ENCODE data around the gene TMEM33. TPM values are rescaled to one million over a fixed set of nuclear protein-coding genes. Genes with fewer than 3 reads are reported as not detected.

TMEM33 gene
- total and polyA plus RNA-seq, 12 donors = 4.7 to 31.2 (median 26.4) TPM

DNA sequence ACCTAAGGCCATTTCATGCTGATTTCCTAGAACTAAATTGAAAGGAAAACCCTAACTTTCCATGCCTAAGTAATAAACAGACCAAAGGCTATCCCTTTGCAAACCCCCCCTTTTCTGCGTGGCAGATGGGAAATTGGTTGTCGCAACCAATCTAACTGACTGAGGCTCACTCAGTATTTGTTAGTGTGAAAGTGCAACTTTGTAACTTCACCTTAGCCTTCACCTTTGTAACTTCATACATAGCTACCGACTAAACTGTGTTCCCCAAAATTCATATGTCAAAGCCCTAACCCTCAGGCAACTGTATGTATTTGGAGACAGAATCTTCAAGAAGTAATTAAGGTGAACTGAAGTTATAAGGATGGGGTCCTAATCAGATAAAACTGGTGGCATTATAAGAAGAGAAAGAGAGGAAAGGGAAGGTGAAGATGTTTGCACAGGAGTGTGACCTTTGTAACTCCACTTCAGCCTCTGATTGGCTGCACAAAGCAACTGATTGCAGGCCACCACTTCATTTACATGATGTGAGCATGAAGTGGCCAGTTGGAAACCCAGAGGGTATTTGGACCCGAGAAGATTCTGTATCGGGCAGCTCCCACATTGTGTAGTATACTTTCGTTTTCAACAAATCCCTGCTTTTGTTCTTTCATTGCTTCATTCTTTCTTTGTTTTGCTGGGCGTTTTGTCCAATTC is 4.9 kb upstream of the TMEM33 start:
- H3K4me3 ChIP-seq = no peak overlapping the region
- H3K27me3 ChIP-seq = no peaks in the 10 kb centered on the region
- WGBS, 2 donors = 84 to 88% methylated on average over 7 of the region's 7 CpGs
- ATAC-seq (no peak), DNase-seq (no peak)
- no peaks in the 10 kb centered on the region for H3K9me3 ChIP-seq
- intact Hi-C loops (cut with DNase I) = loop anchor here in 1 of 10 donors (10.0 kb wide), 1 partner anchor 65 kb away; the partner anchor contains the start of gene SLC30A9
- H3K36me3 ChIP-seq = no peaks in the 10 kb centered on the region
- no peak overlapping the region for H3K27ac ChIP-seq
- TF ChIP-seq, protein P1, sequence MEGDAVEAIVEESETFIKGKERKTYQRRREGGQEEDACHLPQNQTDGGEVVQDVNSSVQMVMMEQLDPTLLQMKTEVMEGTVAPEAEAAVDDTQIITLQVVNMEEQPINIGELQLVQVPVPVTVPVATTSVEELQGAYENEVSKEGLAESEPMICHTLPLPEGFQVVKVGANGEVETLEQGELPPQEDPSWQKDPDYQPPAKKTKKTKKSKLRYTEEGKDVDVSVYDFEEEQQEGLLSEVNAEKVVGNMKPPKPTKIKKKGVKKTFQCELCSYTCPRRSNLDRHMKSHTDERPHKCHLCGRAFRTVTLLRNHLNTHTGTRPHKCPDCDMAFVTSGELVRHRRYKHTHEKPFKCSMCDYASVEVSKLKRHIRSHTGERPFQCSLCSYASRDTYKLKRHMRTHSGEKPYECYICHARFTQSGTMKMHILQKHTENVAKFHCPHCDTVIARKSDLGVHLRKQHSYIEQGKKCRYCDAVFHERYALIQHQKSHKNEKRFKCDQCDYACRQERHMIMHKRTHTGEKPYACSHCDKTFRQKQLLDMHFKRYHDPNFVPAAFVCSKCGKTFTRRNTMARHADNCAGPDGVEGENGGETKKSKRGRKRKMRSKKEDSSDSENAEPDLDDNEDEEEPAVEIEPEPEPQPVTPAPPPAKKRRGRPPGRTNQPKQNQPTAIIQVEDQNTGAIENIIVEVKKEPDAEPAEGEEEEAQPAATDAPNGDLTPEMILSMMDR (IDR thresholded peaks at IDR 0.05) = no peak
- H3K4me1 ChIP-seq = peaks cover 0 to 6% (median 0%) of the 10 kb centered on the region in 9 donors

DNA sequence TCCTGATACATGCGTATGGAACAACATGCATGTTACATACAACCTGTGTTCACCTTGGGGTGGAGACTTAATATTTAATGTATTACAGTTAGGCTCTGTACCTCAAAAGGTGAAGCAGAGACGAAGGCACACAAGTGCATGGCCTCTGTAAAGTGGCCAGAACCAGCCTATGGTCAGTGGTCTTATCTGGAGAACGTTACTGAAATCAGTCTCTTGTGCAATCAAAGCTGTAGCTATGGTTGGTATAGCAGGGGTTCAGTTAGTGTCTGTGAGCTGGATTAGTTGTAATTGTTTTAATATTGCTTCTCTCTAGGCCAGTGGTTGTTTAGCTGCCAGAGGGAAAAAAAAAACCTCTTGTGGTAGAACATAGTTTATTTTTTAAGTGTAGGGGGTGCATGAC is 2.2 kb upstream of the TMEM33 start:
- intact Hi-C loops (cut with DNase I) = loop anchor here in 1 of 10 donors (10.0 kb wide), 1 partner anchor 62 kb away; the partner anchor contains the start of gene SLC30A9

DNA sequence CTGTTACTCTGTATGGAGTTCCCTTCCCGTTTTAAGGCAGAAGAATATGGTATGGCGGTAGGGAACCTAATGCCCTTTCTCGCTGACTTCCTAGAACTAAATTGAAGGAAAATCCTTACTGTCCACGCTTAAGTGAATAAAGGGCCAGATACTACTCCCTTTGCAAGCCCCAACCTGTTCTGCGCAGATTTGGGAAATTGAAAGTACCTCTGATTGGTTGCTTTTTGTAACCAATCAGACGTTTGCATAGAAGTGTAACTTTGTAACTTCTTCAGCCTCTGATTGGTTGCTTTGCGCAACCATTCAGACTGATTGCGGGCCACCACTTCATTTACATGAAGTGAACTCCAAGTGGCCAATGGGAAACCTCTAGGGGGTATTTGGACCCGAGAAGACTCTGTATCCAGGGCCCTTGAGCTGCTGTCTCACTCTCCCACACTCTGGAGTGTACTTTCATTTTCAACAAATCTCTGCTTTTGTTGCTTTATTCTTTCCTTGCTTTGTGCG is 1.2 kb upstream of the TMEM33 start:
- Histone ChIP-seq H3K4me3 (peak overlapping the region in 6 of 10 donors; percentile 78 to 100 (median 94)), H3K4me1 (peaks cover 7 to 41% (median 28%) of the 10 kb centered on the region in 9 donors), H3K27me3 (no peaks in the 10 kb centered on the region), H3K9me3 (no peaks in the 10 kb centered on the region), H3K36me3 (peaks cover 0 to 15% (median under 1%) of the 10 kb centered on the region in 9 donors), H3K27ac (peak overlapping the region in 1 of 10 donors; percentile 93)
- intact Hi-C loops (cut with DNase I) = loop anchor here in 1 of 10 donors (10.0 kb wide), 1 partner anchor 61 kb away; the partner anchor contains the start of gene SLC30A9
- TF ChIP-seq, protein P1 (IDR thresholded peaks at IDR 0.05) = no peak
- ATAC-seq (no peak), DNase-seq (no peak)
- 93 to 96% methylated on average over 10 of the region's 10 CpGs for WGBS, 2 donors

More for the DNA sequence above, 2.2 kb upstream of the TMEM33 start:
- Histone ChIP-seq H3K4me3 (no peak overlapping the region), H3K27ac (no peak overlapping the region), H3K27me3 (no peaks in the 10 kb centered on the region), H3K4me1 (peaks cover 7 to 30% (median 24%) of the 10 kb centered on the region in 9 donors), H3K9me3 (no peaks in the 10 kb centered on the region), H3K36me3 (peaks cover 0 to 5% (median 0%) of the 10 kb centered on the region in 9 donors)
- TF ChIP-seq, protein P1 (IDR thresholded peaks at IDR 0.05) = no peak
- WGBS, 2 donors = 70 to 76% methylated on average over 3 of the region's 3 CpGs
- no peak for DNase-seq
- no peak for ATAC-seq

DNA sequence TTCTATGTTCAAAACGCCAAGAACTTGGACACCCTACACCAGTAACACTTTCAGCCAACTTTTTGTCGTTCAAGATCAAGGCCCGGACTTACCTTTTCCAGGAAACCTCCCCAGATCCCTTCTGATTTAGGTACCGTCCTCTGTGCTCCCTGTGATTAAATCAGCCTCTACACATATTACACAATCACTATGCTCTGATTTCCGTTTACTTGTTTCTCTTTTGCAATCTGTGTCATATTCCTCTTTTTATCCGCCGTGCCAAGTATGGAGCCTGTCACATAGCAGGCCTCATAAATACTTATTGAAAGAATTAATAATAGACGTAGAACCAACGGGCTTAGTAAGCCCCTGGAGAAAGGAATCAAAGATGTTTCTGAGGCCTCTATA is 722 bp upstream of the TMEM33 start:
- Histone ChIP-seq H3K27ac (peak overlapping the region in 7 of 10 donors; percentile 76 to 93 (median 84)), H3K36me3 (peaks cover 0 to 19% (median 5%) of the 10 kb centered on the region in 9 donors), H3K9me3 (no peaks in the 10 kb centered on the region), H3K4me3 (peak overlapping the region; percentile 78 to 100 (median 91)), H3K4me1 (peaks cover 7 to 46% (median 28%) of the 10 kb centered on the region in 9 donors), H3K27me3 (no peaks in the 10 kb centered on the region)
- TF ChIP-seq, protein P1 (IDR thresholded peaks at IDR 0.05) = no peak
- ATAC-seq = peak in 4 of 8 donors; percentile 3 to 29 (median 8)
- no peak for DNase-seq
- WGBS, 2 donors = 86 to 89% methylated on average over 9 of the region's 9 CpGs
- intact Hi-C loops (cut with DNase I) = loop anchor here in 1 of 10 donors (10.0 kb wide), 1 partner anchor 60 kb away; the partner anchor contains the start of gene SLC30A9
